Activated CD8-positive, alpha-beta memory T cell treated with anti-CD3 and anti-CD28 coated beads, Interleukin-2, amount 50 U/mL, for 1 hour (primary cell): Measurements from ENCODE around the gene MPO.

ENCODE experiments used
- DNase-seq: peaks from one replicate; pipeline ENCODE4 v3.0.0-alpha.2; 2020; ENCODE audit errors: extremely low read depth

Gene MPO

GRCh38 chr17:58280480-58281217 lies at the start of gene MPO:
Gene MPO, minus strand, starts transcription at chr17:58280935. Its CDS starts 177 bp downstream, at chr17:58280758.
- DNase-seq, result no peak

- no peak for DNase-seq
Observed at GRCh38 chr17:58329810-58330537, 49.2 kb upstream of the MPO start.

- DNase-seq, result no peak
Observed at GRCh38 chr17:58329035-58329809, 48.5 kb upstream of the MPO start.

GRCh38 chr17:58328195-58329034 lies 47.7 kb upstream of the MPO start, which contains the start of gene TSPOAP1:
Gene TSPOAP1, minus strand, starts transcription at chr17:58328795. Its CDS starts 875 bp downstream, at chr17:58327920.
- no peak for DNase-seq

GRCh38 chr17:58327363-58328194 lies 46.8 kb upstream of the MPO start:
- no peak for DNase-seq

GRCh38 chr17:58326609-58327362 lies 46.1 kb upstream of the MPO start:
- no peak for DNase-seq

GRCh38 chr17:58325976-58326468 lies 45.3 kb upstream of the MPO start:
- DNase-seq, result no peak

GRCh38 chr17:58325289-58325726 lies 44.6 kb upstream of the MPO start:
- DNase-seq, result no peak

- DNase-seq, result no peak
Observed at GRCh38 chr17:58324409-58325288, 43.9 kb upstream of the MPO start.

GRCh38 chr17:58324056-58324408 lies 43.3 kb upstream of the MPO start:
- DNase-seq, result no peak

GRCh38 chr17:58323366-58324055 lies 42.8 kb upstream of the MPO start:
- no peak for DNase-seq

GRCh38 chr17:58322581-58323185 lies 41.9 kb upstream of the MPO start:
- no peak for DNase-seq

GRCh38 chr17:58321571-58322525 lies 41.1 kb upstream of the MPO start:
- no peak for DNase-seq

- no peak for DNase-seq
Observed at GRCh38 chr17:58320570-58321323, 40.0 kb upstream of the MPO start.

GRCh38 chr17:58320163-58320558 lies 39.4 kb upstream of the MPO start:
- DNase-seq, result no peak
